ENCODE data around the gene ZNF367. TPM values are rescaled to one million over a fixed set of nuclear protein-coding genes. Genes with fewer than 3 reads are reported as not detected.
"Not testable (repeated sequence)": the region's sequence is repeated elsewhere in the genome, so short reads cannot be mapped to it uniquely, and the experiment has no call there.

ZNF367 gene
- total RNA-seq, 4 donors from 2014 or later: 2.2 to 7.1 (median 4.6) TPM

- intact Hi-C loops (cut with DNase I): no loop called here
- no peak overlapping the region for H3K27ac ChIP-seq
- H3K36me3 ChIP-seq: peaks cover 0 to 11% (median 0%) of the 10 kb centered on the region in 3 donors
- no peak overlapping the region for H3K4me3 ChIP-seq
- no peak for TF ChIP-seq POLR2A (IDR thresholded peaks at IDR 0.05)
- TF ChIP-seq, protein P1, sequence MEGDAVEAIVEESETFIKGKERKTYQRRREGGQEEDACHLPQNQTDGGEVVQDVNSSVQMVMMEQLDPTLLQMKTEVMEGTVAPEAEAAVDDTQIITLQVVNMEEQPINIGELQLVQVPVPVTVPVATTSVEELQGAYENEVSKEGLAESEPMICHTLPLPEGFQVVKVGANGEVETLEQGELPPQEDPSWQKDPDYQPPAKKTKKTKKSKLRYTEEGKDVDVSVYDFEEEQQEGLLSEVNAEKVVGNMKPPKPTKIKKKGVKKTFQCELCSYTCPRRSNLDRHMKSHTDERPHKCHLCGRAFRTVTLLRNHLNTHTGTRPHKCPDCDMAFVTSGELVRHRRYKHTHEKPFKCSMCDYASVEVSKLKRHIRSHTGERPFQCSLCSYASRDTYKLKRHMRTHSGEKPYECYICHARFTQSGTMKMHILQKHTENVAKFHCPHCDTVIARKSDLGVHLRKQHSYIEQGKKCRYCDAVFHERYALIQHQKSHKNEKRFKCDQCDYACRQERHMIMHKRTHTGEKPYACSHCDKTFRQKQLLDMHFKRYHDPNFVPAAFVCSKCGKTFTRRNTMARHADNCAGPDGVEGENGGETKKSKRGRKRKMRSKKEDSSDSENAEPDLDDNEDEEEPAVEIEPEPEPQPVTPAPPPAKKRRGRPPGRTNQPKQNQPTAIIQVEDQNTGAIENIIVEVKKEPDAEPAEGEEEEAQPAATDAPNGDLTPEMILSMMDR (IDR thresholded peaks at IDR 0.05): no peak
- H3K9me3 ChIP-seq: no peaks in the 10 kb centered on the region
- DNase-seq: no peak
- H3K27me3 ChIP-seq: no peaks in the 10 kb centered on the region
- 82 to 86% methylated on average over 2 of the region's 3 CpGs for WGBS, 2 donors
- peaks cover 5 to 31% (median 14%) of the 10 kb centered on the region in 3 donors for H3K4me1 ChIP-seq
Measured at GRCh38 chr9:96378187-96378586, 40.0 kb downstream of the ZNF367 start.

- peaks cover 0 to 11% (median 0%) of the 10 kb centered on the region in 3 donors for H3K36me3 ChIP-seq
- intact Hi-C loops (cut with DNase I): no loop called here
- TF ChIP-seq, protein P1 (IDR thresholded peaks at IDR 0.05): no peak
- no peak for TF ChIP-seq POLR2A (IDR thresholded peaks at IDR 0.05)
- H3K27ac ChIP-seq: no peak overlapping the region
- H3K27me3 ChIP-seq: no peaks in the 10 kb centered on the region
- no peak for DNase-seq
- no peaks in the 10 kb centered on the region for H3K9me3 ChIP-seq
- H3K4me1 ChIP-seq: peaks cover 5 to 22% (median 8%) of the 10 kb centered on the region in 3 donors
- no peak overlapping the region for H3K4me3 ChIP-seq
- WGBS, 2 donors: 76 to 83% methylated on average over 11 of the region's 13 CpGs
Measured at GRCh38 chr9:96376891-96377874, 41.0 kb downstream of the ZNF367 start.

- intact Hi-C loops (cut with DNase I); H3K27ac ChIP-seq; H3K9me3 ChIP-seq; H3K27me3 ChIP-seq; H3K4me1 ChIP-seq; DNase-seq; H3K4me3 ChIP-seq: not testable (repeated sequence)
- 86 to 92% methylated on average over 6 of the region's 6 CpGs for WGBS, 2 donors
- H3K36me3 ChIP-seq: peaks cover 0 to 11% (median 0%) of the 10 kb centered on the region in 3 donors
Measured at GRCh38 chr9:96375507-96375906, 42.7 kb downstream of the ZNF367 start.

- 81 to 95% methylated on average over 1 of the region's 1 CpG for WGBS, 2 donors
- Histone ChIP-seq H3K4me1 (no peaks in the 10 kb centered on the region), H3K9me3 (no peaks in the 10 kb centered on the region), H3K27me3 (no peaks in the 10 kb centered on the region), H3K36me3 (peaks cover 0 to 41% (median 2%) of the 10 kb centered on the region in 3 donors), H3K27ac (no peak overlapping the region), H3K4me3 (no peak overlapping the region)
- intact Hi-C loops (cut with DNase I): no loop called here
- no peak for DNase-seq
- no peak for TF ChIP-seq POLR2A (IDR thresholded peaks at IDR 0.05)
- TF ChIP-seq, protein P1 (IDR thresholded peaks at IDR 0.05): no peak
Measured at GRCh38 chr9:96367943-96368342, 50.2 kb downstream of the ZNF367 start.

DNA sequence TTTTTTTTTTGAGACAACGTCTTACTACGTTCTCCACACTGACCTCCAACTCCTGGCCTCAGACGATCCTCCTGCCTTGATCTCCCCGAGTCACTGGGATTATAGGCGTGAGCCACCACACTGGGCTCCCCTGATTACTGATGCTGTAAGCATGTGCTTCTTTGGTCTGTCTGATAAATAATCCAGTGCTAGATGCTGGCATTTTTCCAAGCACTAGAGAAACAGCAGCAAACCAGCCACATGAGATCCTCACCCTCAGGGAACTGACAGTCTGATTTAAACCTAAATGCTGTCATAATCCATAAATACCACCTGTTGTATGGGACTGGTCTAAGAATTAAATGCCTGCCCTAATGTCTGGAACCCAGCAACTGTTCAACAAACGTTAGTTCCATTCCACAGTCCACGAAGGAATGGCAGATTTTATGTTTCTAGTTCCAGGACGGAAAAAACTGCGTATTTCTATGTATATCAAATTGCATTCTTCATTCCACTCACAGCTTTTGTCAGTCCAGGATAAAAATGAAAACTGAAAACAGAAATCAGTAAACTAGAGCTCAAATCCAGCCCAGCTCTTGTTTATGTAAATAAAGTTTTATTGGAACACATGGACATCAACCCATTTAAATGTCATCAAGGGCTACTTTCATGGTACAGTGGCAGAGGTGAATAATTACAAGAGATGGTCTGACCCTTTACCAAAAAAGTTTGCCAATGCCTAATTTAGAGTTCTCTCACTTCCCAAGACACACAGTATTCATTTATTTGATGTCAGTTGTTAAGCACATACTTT is 54.8 kb downstream of the ZNF367 start:
- no peak for DNase-seq
- 94 to 97% methylated on average over 9 of the region's 9 CpGs for WGBS, 2 donors
- H3K27ac ChIP-seq: no peak overlapping the region
- TF ChIP-seq POLR2A (IDR thresholded peaks at IDR 0.05): no peak
- TF ChIP-seq, protein P1 (IDR thresholded peaks at IDR 0.05): no peak
- H3K4me3 ChIP-seq: no peak overlapping the region
- intact Hi-C loops (cut with DNase I): no loop called here
- peaks cover 0 to 86% (median 2%) of the 10 kb centered on the region in 3 donors for H3K36me3 ChIP-seq
- H3K9me3 ChIP-seq: no peaks in the 10 kb centered on the region
- no peaks in the 10 kb centered on the region for H3K4me1 ChIP-seq
- no peaks in the 10 kb centered on the region for H3K27me3 ChIP-seq

GRCh38 chr9:96362119-96362518 is 56.1 kb downstream of the ZNF367 start:
- H3K4me1 ChIP-seq; H3K9me3 ChIP-seq; H3K4me3 ChIP-seq; H3K27me3 ChIP-seq; H3K27ac ChIP-seq; intact Hi-C loops (cut with DNase I); DNase-seq: not testable (repeated sequence)
- peaks cover 0 to 92% (median 2%) of the 10 kb centered on the region in 3 donors for H3K36me3 ChIP-seq
- WGBS, 2 donors: 86 to 88% methylated on average over 6 of the region's 6 CpGs
